NCI-H774 (cell line): ENCODE measurements around the gene GPX1.
A peak's percentile ranks its signal among the peaks of the same experiment; 100 is the strongest.
"Not testable (repeated sequence)": the region's sequence is repeated elsewhere in the genome, so short reads cannot be mapped to it uniquely, and the experiment has no call there.

Experiments
- DNase-seq: peaks from one replicate; lab custom pipeline; 2025; lab: John Stamatoyannopoulos, UW

GPX1 gene

GRCh38 chr3:49357443-49358216, 523 bp downstream of the GPX1 start:
- DNase-seq: not testable (repeated sequence)

DNA sequence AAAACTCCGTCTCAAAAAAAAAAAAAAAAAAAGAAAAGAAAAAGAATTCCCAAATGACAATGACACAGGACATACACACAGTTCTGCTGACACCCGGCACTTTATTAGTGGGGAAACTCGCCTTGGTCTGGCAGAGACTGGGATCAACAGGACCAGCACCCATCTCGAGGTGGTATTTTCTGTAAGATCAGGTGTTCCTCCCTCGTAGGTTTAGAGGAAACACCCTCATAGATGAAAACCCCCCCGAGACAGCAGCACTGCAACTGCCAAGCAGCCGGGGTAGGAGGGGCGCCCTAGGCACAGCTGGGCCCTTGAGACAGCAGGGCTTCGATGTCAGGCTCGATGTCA, 1.1 kb downstream of the GPX1 start:
- DNase-seq: not testable (repeated sequence)

DNA sequence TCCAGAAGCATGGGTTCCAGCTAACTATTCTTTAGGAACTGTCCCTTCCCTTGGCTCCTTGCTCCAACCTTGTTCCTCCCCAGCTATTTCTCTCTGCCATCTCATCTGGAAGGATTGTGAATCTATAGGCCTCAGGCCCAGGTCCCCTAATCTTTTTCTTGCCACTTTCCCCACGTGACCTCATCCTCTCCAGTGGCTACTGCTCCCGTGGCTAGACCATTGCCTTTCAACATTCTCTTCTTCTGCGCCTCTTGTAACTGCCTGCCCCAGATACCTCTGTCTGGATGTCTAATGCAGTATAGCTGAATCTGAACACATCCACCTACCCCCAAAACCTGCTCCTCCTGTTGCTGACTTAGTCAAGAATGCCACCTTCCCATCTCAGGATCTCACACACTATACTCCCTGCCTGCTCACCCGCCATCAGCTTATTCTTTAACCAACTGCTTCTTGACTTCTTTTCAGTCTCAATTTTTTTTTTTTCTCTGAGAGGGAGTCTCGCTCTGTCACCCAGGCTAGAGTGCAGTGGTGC, 5.2 kb downstream of the GPX1 start:
- no peak for DNase-seq

GRCh38 chr3:49352281-49352680, 5.9 kb downstream of the GPX1 start:
- DNase-seq: no peak

DNA sequence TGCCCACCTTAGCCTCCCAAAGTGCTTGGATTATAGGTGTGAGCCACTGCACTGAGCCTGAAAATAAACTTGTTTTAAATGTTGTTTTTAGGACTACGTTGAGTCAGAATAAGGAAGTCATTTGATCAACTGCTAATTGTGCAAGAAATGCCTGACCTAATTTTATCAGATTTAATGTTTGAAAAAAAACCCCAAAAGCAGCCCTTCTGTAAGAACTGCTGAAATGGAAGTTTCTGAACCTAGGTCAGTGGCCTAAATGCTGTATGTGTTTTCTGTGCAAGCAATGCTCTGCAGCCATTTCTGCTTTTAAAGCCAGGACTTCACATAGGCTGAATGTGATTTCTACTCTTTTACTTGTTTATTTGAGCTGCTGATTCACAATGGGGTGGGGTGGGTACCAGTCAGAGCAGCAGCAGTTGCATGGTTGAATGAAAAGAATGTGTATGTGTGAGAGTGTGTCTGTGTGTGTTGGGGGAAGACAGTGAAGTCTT, 6.6 kb downstream of the GPX1 start:
- DNase-seq: no peak

DNA sequence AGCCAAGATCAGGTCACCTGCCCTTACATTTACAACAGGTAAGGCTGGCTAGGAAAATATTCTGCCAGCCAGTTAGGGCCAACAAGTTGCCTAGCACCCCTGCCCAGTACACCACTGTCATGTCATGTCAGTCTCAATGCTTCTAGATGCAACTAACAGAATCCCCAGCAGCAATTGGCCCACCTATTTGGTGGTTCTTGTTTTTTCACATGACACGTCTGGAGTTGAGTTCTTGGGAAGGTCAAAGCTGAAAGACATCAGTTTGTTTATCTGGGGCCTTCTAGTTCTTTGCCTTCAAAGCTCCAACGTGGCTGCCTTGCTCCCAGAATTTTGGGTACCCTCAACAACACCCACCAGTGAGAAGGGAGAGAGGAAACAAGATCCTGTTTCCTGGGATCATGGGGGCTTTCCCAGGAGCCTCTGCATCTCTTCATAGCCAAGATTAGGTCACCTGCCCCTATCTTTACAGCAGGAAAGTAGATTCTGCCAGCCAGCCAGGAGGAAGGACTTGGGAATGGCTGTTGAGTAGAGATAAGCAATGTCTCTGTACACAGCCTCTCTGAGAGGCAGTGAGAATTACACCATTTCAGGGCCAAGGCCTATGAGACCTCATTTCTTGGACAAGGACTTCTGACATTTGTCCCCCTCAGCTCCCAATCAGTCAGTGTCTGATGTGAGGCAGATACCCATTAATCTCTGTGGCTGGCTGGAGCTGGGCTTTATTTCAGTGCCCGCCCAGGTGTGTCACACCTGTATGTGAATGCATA, 8.6 kb downstream of the GPX1 start:
- no peak for DNase-seq

GRCh38 chr3:49348361-49348760, 9.8 kb downstream of the GPX1 start:
- DNase-seq: not testable (repeated sequence)

DNA sequence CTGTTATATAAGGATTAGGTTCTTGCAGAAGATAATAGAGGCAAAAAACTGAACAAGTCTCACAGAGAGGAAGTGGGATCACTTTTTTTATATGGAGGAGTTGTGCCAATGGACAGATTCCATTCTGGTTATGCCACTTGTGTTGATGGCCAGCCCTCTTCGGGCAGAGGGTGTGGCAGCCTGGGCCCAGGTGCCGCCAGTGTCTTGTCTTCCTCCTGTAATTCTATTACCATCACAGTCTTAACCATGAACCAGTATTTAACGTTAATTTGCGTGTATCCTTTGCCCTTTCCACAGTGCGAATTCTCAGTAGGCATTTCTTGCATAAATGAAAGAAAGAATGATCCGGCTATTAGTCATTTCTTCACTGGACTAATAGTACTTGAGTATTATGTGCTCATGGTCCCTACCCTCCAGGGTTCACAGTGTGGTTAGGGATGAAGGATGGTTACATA, 11.3 kb downstream of the GPX1 start:
- DNase-seq: no peak

DNA sequence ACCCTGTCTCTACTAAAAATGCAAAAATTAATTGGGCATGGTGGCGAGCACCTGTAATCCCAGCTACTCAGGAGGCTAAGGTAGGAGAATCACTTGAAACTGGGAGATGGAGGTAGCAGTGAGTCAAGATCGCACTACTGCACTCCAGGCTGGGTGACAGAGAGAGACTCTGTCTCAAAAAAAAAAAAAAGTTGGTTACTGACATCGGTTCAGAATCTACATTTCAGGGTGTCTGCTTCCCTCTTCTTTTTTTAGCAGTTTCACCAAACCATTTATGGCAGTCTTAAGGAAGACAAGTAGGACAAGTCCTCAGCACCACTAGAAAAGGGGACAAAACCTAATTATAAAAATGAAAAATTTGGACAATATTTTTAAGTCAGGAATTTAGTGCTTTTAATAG, 15.0 kb downstream of the GPX1 start:
- no peak for DNase-seq

- DNase-seq: no peak
Measured at GRCh38 chr3:49341996-49342395, 16.2 kb downstream of the GPX1 start.

GRCh38 chr3:49339941-49340800, 18.0 kb downstream of the GPX1 start, which contains the start of gene USP4:
TSS of gene USP4 (minus strand) at chr3:49340053. CDS start at chr3:49340024, 29 bp downstream.
- DNase-seq: peak; percentile 63

DNA sequence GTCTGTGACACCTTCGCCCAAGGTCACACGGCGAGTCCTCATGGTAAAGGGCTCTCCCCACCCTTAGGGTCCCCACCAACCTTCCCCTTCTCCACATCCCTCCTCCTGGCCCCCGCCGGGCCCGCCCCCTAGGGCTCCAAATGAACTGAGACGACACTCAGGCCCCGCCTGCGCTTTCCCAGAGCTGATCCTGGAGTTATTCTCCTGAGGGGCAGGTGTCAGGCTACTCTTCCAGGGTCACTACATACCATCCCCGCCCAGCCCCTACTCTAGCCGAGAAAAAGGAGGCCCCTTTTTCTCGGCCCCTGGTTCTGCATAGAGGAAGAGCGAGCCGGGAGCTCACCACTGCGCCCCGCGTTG, 18.6 kb downstream of the GPX1 start:
- no peak for DNase-seq

DNA sequence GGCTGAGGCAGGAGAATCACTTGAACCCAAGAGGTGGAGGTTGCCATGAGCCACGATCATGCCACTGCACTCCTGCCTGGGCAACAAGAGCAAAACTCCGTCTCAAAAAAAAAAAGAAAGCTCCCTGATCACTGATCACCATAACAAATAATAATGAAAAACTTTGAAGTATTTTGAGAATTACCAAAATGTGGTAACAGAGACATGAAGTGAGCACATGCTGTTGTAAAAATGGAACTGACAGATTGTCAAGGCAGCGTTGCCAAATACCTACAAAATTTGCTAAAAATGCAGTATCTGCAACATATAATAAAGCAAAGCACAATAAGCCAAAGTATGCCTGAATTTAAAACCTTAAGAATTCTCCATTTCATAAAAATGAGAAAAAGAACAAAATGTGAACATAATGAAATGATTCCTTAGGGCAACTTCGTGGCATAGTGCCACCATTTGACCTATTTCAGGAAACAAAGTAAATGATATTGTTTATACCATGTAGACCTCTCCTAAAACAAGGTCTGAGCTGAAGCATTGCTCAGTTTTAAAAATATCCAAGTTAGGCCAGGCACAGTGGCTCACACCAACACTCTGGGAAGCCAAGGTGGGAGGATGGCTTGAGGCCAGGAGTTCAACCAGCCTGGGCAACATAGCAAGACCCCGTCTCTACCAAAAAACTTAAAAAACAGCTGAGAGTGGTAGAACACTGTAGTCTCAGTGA, 24.1 kb downstream of the GPX1 start:
- no peak for DNase-seq

- DNase-seq: no peak
Measured at GRCh38 chr3:49333091-49333490, 25.1 kb downstream of the GPX1 start.

- DNase-seq: no peak
Measured at GRCh38 chr3:49329186-49329585, 29.0 kb downstream of the GPX1 start.

- DNase-seq: not testable (repeated sequence)
Measured at GRCh38 chr3:49328350-49328749, 29.8 kb downstream of the GPX1 start.

GRCh38 chr3:49327485-49327884, 30.7 kb downstream of the GPX1 start:
- DNase-seq: no peak

- no peak for DNase-seq
Measured at GRCh38 chr3:49324768-49325167, 33.4 kb downstream of the GPX1 start.

GRCh38 chr3:49316696-49317457, 41.3 kb downstream of the GPX1 start:
- DNase-seq: no peak

GRCh38 chr3:49313896-49314688, 44.1 kb downstream of the GPX1 start:
- DNase-seq: no peak
